Tracheal epithelial cell (primary cell): ENCODE results near the gene DOCK7. TPM values are rescaled to one million over a fixed set of nuclear protein-coding genes. Genes with fewer than 3 reads are reported as not detected.

Source experiments
- total RNA-seq: library from RNA; depleted of rRNA; stranded (reverse); fragments of >200 nt; gene quantifications from 2 replicates; pipeline ENCODE4 v1.2.1, GENCODE V29; 2014

DOCK7 gene, protein sequence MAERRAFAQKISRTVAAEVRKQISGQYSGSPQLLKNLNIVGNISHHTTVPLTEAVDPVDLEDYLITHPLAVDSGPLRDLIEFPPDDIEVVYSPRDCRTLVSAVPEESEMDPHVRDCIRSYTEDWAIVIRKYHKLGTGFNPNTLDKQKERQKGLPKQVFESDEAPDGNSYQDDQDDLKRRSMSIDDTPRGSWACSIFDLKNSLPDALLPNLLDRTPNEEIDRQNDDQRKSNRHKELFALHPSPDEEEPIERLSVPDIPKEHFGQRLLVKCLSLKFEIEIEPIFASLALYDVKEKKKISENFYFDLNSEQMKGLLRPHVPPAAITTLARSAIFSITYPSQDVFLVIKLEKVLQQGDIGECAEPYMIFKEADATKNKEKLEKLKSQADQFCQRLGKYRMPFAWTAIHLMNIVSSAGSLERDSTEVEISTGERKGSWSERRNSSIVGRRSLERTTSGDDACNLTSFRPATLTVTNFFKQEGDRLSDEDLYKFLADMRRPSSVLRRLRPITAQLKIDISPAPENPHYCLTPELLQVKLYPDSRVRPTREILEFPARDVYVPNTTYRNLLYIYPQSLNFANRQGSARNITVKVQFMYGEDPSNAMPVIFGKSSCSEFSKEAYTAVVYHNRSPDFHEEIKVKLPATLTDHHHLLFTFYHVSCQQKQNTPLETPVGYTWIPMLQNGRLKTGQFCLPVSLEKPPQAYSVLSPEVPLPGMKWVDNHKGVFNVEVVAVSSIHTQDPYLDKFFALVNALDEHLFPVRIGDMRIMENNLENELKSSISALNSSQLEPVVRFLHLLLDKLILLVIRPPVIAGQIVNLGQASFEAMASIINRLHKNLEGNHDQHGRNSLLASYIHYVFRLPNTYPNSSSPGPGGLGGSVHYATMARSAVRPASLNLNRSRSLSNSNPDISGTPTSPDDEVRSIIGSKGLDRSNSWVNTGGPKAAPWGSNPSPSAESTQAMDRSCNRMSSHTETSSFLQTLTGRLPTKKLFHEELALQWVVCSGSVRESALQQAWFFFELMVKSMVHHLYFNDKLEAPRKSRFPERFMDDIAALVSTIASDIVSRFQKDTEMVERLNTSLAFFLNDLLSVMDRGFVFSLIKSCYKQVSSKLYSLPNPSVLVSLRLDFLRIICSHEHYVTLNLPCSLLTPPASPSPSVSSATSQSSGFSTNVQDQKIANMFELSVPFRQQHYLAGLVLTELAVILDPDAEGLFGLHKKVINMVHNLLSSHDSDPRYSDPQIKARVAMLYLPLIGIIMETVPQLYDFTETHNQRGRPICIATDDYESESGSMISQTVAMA (N-terminal part only)
- total RNA-seq: 42.4 and 68.0 TPM in 2 replicates

GRCh38 chr1:62687903-62688686, at the start of gene DOCK7:
Gene DOCK7 (minus strand): TSS chr1:62688386. CDS start chr1:62688264, 122 bp downstream.

GRCh38 chr1:62597281-62597680, 90.9 kb downstream of the DOCK7 start, which contains the start of gene ANGPTL3:
Gene ANGPTL3 (plus strand): TSS chr1:62597520. CDS start chr1:62597567, 47 bp downstream.

DNA sequence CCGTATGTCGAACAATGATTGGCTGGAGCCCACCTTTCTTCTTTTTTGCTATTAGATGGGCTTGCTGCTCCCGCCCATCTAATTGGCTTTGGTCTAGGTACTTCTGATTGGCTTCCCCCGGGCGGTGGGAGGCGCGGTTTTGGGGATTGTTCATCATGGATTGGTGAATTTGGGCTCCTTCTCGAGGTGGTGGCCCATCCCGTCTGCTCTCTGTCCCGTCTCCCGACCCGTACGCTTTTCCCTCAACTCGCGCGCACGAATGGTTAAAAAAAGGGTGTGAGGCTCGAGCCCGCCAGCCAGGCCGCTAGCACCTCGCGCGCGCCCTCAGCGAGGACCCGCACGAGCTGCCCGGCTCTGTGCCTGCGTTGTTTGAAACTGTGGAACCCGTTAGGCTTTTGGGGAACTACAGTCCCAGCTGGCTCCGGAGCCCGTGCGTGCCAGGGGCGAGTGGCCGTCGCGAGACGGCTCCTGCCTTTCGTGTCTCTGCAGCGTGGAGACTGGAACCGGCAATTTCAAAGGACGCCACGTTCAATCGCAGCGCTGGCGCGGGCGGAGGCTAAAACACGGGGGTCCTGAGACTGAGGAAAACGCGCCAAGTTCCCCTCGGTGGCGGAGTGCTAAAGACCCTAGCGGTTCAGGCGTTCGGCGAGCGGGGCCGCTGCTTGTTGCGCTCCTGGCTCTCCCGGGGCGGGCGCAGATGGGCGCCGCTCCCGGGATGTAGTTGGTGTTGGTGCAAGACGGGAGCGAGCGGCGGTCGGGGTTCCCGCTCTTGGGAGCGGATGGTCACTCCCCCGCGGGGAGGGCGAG, 251.5 kb downstream of the DOCK7 start, which contains the start of gene USP1:
Gene USP1 (plus strand): TSS at position 584 of the 807 bp plus-strand sequence. CDS start 2,819 bp downstream, outside the sequence.

Other genes with a start within 250 kb of the DOCK7 start
- not detected in 2 replicates for gene ANGPTL3, start 90.9 kb downstream of the DOCK7 start, total RNA-seq
- gene ATG4C, start 95.7 kb upstream of the DOCK7 start, total RNA-seq: 4.1 and 6.6 TPM in 2 replicates